ENCODE measurements around the gene CTNND2.

The CTNND2 gene

GRCh38 chr5:11047625-11048024, 856.6 kb downstream of the CTNND2 start:
- Histone ChIP-seq H3K36me3 (replicated peaks; ENCODE audit: insufficient read depth, low read length) (no peaks in the 10 kb centered on the region), H3K4me3 (ENCODE audit: low read length) (no peak overlapping the region), H3K9ac (ENCODE audit: low read length) (no peak overlapping the region), H3K79me2 (ENCODE audit: low read length) (no peaks in the 10 kb centered on the region), H2AFZ (ENCODE audit: low read length) (no peak overlapping the region), H3F3A (ENCODE audit: insufficient read depth, low read length) (no peaks in the 10 kb centered on the region), H4K20me1 (ENCODE audit: insufficient read depth, low read length) (no peaks in the 10 kb centered on the region), H3K27me3 (replicated peaks; ENCODE audit: insufficient read depth, low read length) (no peaks in the 10 kb centered on the region), H3K4me2 (ENCODE audit: low read depth, low read length) (no peak overlapping the region), H3K9me3 (replicated peaks; ENCODE audit: insufficient read depth, low read length) (no peaks in the 10 kb centered on the region), H3K4me1 (ENCODE audit: low read length) (no peaks in the 10 kb centered on the region), H3K9me2 (replicated peaks; ENCODE audit: insufficient read depth, low read length) (no peaks in the 10 kb centered on the region), H3K27ac (ENCODE audit: low read length) (no peak overlapping the region)
- no peak for DNase-seq
- TF ChIP-seq EZH2phosphoT487 (IDR thresholded peaks at IDR 0.05; ENCODE audit: low read length) (no peak), EZH2 (optimal IDR thresholded peaks at IDR 0.05; ENCODE audit: low read depth, low read length) (no peak), CTCF (IDR thresholded peaks at IDR 0.05; ENCODE audit: low read length) (no peak)

- Histone ChIP-seq H3K27me3 (replicated peaks; ENCODE audit: insufficient read depth, low read length) (no peaks in the 10 kb centered on the region), H2AFZ (ENCODE audit: low read length) (no peak overlapping the region), H4K20me1 (ENCODE audit: insufficient read depth, low read length) (no peaks in the 10 kb centered on the region), H3K9ac (ENCODE audit: low read length) (no peak overlapping the region), H3K27ac (ENCODE audit: low read length) (no peak overlapping the region), H3K4me2 (ENCODE audit: low read depth, low read length) (no peak overlapping the region), H3F3A (ENCODE audit: insufficient read depth, low read length) (no peaks in the 10 kb centered on the region), H3K4me3 (ENCODE audit: low read length) (no peak overlapping the region), H3K9me3 (replicated peaks; ENCODE audit: insufficient read depth, low read length) (no peaks in the 10 kb centered on the region), H3K9me2 (replicated peaks; ENCODE audit: insufficient read depth, low read length) (no peaks in the 10 kb centered on the region), H3K36me3 (replicated peaks; ENCODE audit: insufficient read depth, low read length) (no peaks in the 10 kb centered on the region), H3K79me2 (ENCODE audit: low read length) (no peaks in the 10 kb centered on the region), H3K4me1 (ENCODE audit: low read length) (no peaks in the 10 kb centered on the region)
- TF ChIP-seq EZH2phosphoT487 (IDR thresholded peaks at IDR 0.05; ENCODE audit: low read length), result no peak
- no peak for TF ChIP-seq CTCF (IDR thresholded peaks at IDR 0.05; ENCODE audit: low read length)
- TF ChIP-seq EZH2 (optimal IDR thresholded peaks at IDR 0.05; ENCODE audit: low read depth, low read length), result no peak
- no peak for DNase-seq
These were observed 857.2 kb downstream of the CTNND2 start for GRCh38 chr5:11047030-11047429.

- Histone ChIP-seq H3K4me1 (ENCODE audit: low read length) (no peaks in the 10 kb centered on the region), H3K9ac (ENCODE audit: low read length) (no peak overlapping the region), H3K79me2 (ENCODE audit: low read length) (no peaks in the 10 kb centered on the region), H3K4me2 (ENCODE audit: low read depth, low read length) (no peak overlapping the region), H3K36me3 (replicated peaks; ENCODE audit: insufficient read depth, low read length) (no peaks in the 10 kb centered on the region), H3K27me3 (replicated peaks; ENCODE audit: insufficient read depth, low read length) (no peaks in the 10 kb centered on the region), H2AFZ (ENCODE audit: low read length) (no peak overlapping the region), H3K4me3 (ENCODE audit: low read length) (no peak overlapping the region), H3K9me2 (replicated peaks; ENCODE audit: insufficient read depth, low read length) (no peaks in the 10 kb centered on the region), H3K27ac (ENCODE audit: low read length) (no peak overlapping the region), H4K20me1 (ENCODE audit: insufficient read depth, low read length) (no peaks in the 10 kb centered on the region), H3K9me3 (replicated peaks; ENCODE audit: insufficient read depth, low read length) (no peaks in the 10 kb centered on the region), H3F3A (ENCODE audit: insufficient read depth, low read length) (no peaks in the 10 kb centered on the region)
- TF ChIP-seq CTCF (IDR thresholded peaks at IDR 0.05; ENCODE audit: low read length) (no peak), EZH2phosphoT487 (IDR thresholded peaks at IDR 0.05; ENCODE audit: low read length) (no peak), EZH2 (optimal IDR thresholded peaks at IDR 0.05; ENCODE audit: low read depth, low read length) (no peak)
- no peak for DNase-seq
These were observed 858.1 kb downstream of the CTNND2 start for GRCh38 chr5:11046160-11046559.
